Measurements from ENCODE around the gene DNAJB13.

The DNAJB13 gene

GRCh38 chr11:73978576-73979086 lies 27.8 kb downstream of the DNAJB13 start:
- no peak for DNase-seq

- peak; percentile 84 for DNase-seq
These were observed 29.5 kb downstream of the DNAJB13 start for GRCh38 chr11:73980001-73980961.

GRCh38 chr11:73981051-73981805 lies 30.4 kb downstream of the DNAJB13 start:
- peak; percentile 62 for DNase-seq

- DNase-seq = peak; percentile 93
These were observed 31.8 kb downstream of the DNAJB13 start, which contains the start of gene UCP2 for GRCh38 chr11:73982595-73982989. Gene UCP2, minus strand, starts transcription at chr11:73982843. Its CDS starts 4,465 bp downstream, at chr11:73978378.

- peak; percentile 94 for DNase-seq
These were observed 32.3 kb downstream of the DNAJB13 start for GRCh38 chr11:73982990-73983740.

- peak; percentile 62 for DNase-seq
These were observed 33.1 kb downstream of the DNAJB13 start for GRCh38 chr11:73983741-73984538.

GRCh38 chr11:73985661-73986060 lies 34.8 kb downstream of the DNAJB13 start:
- peak; percentile 54 for DNase-seq

GRCh38 chr11:73988227-73988626 lies 37.4 kb downstream of the DNAJB13 start:
- peak; percentile 15 for DNase-seq

GRCh38 chr11:73989156-73989555 lies 38.3 kb downstream of the DNAJB13 start:
- DNase-seq = no peak

- DNase-seq = no peak
These were observed 39.9 kb downstream of the DNAJB13 start for GRCh38 chr11:73990730-73991129.

GRCh38 chr11:73991471-73992006 lies 40.7 kb downstream of the DNAJB13 start:
- DNase-seq = peak; percentile 54

GRCh38 chr11:73995247-73995646 lies 44.4 kb downstream of the DNAJB13 start:
- DNase-seq = no peak

- no peak for DNase-seq
These were observed 44.9 kb downstream of the DNAJB13 start for GRCh38 chr11:73995731-73996130.

GRCh38 chr11:73996161-73996747 lies 45.4 kb downstream of the DNAJB13 start:
- DNase-seq = peak; percentile 51

GRCh38 chr11:73997120-73997770 lies 46.4 kb downstream of the DNAJB13 start:
- DNase-seq = peak; percentile 54

GRCh38 chr11:73998846-73999575 lies 48.2 kb downstream of the DNAJB13 start:
- DNase-seq = peak; percentile 30

GRCh38 chr11:73999581-74000306 lies 48.9 kb downstream of the DNAJB13 start:
- DNase-seq = peak; percentile 54

- DNase-seq = peak; percentile 58
These were observed 49.7 kb downstream of the DNAJB13 start for GRCh38 chr11:74000307-74001133.
